HL-60 (cell line): Measurements from ENCODE around the gene NT5DC3.

Experiments
- DNase-seq, 2 experiments: peaks; one replicate each; pipeline ENCODE4 v3.0.0-alpha.2; 2010 to 2020; ENCODE audit warnings: low read depth in 1 of 2, low spot score in 1 of 2
- H3K27ac ChIP-seq: fragments of 250-450 bp; sonication (Bioruptor Pico); replicated peaks from 2 replicates; pipeline ENCODE4 v1.5.1; 2020; ENCODE audit warnings: mild to moderate bottlenecking, moderate library complexity
- H3K27me3 ChIP-seq: fragments of 250-450 bp; sonication (Bioruptor Pico); 2 replicates; pipeline ENCODE4 v1.5.1; 2021; ENCODE audit warnings: mild to moderate bottlenecking, moderate library complexity; ENCODE audit not compliant: insufficient read depth, poor library complexity, severe bottlenecking
- H3K4me3 ChIP-seq: replicated peaks from 2 replicates; pipeline ENCODE4 v1.5.1; 2011; ENCODE audit warnings: mild to moderate bottlenecking, control low read depth, low read length; ENCODE audit not compliant: insufficient read depth
- CTCF ChIP-seq: IDR thresholded peaks from one replicate; pipeline ENCODE4 v1.5.1; 2011; ENCODE audit warnings: low read length, control low read depth, inconsistent platforms; ENCODE audit not compliant: insufficient read depth
- GABPA ChIP-seq: IDR thresholded peaks from 2 replicates; pipeline ENCODE4 v1.6.1; 2012; ENCODE audit warnings: low read depth
- POLR2AphosphoS5 ChIP-seq: IDR thresholded peaks from 2 replicates; pipeline ENCODE4 v1.6.1; 2012; ENCODE audit warnings: low read depth
- REST ChIP-seq: IDR thresholded peaks from 2 replicates; pipeline ENCODE4 v1.6.1; 2012; ENCODE audit warnings: low read depth; ENCODE audit not compliant: insufficient replicate concordance
- SPI1 ChIP-seq: IDR thresholded peaks from 2 replicates; pipeline ENCODE4 v1.6.1; 2012; ENCODE audit warnings: low read depth, mild to moderate bottlenecking, borderline replicate concordance

The NT5DC3 gene

GRCh38 chr12:103854372-103854973 lies 13.4 kb upstream of the NT5DC3 start:
- DNase-seq: no peak
- no peak overlapping the region for H3K27ac ChIP-seq
- no peak overlapping the region for H3K4me3 ChIP-seq
- no peaks in the 10 kb centered on the region for H3K27me3 ChIP-seq
- no peak for TF ChIP-seq SPI1
- no peak for TF ChIP-seq REST
- no peak for TF ChIP-seq GABPA
- TF ChIP-seq POLR2AphosphoS5: no peak
- TF ChIP-seq CTCF: no peak

GRCh38 chr12:103852498-103852997 lies 11.5 kb upstream of the NT5DC3 start:
- TF ChIP-seq GABPA (no peak), POLR2AphosphoS5 (no peak), CTCF (no peak), SPI1 (no peak), REST (no peak)
- no peaks in the 10 kb centered on the region for H3K27me3 ChIP-seq
- no peak overlapping the region for H3K4me3 ChIP-seq
- no peak overlapping the region for H3K27ac ChIP-seq
- no peak for DNase-seq

- Histone ChIP-seq H3K4me3 (no peak overlapping the region), H3K27me3 (no peaks in the 10 kb centered on the region), H3K27ac (no peak overlapping the region)
- DNase-seq: no peak
- TF ChIP-seq CTCF (no peak), SPI1 (no peak), POLR2AphosphoS5 (no peak), REST (no peak), GABPA (no peak)
Measured at GRCh38 chr12:103851127-103851526, 10.1 kb upstream of the NT5DC3 start.
